Fibroblast of skin of scalp (primary cell): ENCODE results near the gene FABP6. TPM values are rescaled to one million over a fixed set of nuclear protein-coding genes. Genes with fewer than 3 reads are reported as not detected.
"Not testable (repeated sequence)": the region's sequence is repeated elsewhere in the genome, so short reads cannot be mapped to it uniquely, and the experiment has no call there.

Experiments used
- DNase-seq: peaks from one replicate; pipeline ENCODE4 v3.0.0-alpha.2; 2013
- polyA plus RNA-seq, 2 experiments: library from polyadenylated mRNA; unstranded; fragments of 120-200 nt; gene quantifications; one replicate each; pipeline ENCODE4 v1.2.1, GENCODE V29; 2013; ENCODE audit not compliant: insufficient read length in 2 of 2

Gene FABP6
- not detected for polyA plus RNA-seq (2013, experiment 1 of 2; ENCODE audit: insufficient read length)
- not detected for polyA plus RNA-seq (2013, experiment 2 of 2; ENCODE audit: insufficient read length)

- DNase-seq, result no peak
Observed at GRCh38 chr5:160229190-160229742, at the start of gene FABP6. Gene FABP6, plus strand, starts transcription at chr5:160229506. Its CDS starts 52 bp downstream, at chr5:160229558.

- DNase-seq, result no peak
Observed at GRCh38 chr5:160180931-160181330, 48.4 kb upstream of the FABP6 start.

GRCh38 chr5:160181965-160182622 is 47.2 kb upstream of the FABP6 start:
- no peak for DNase-seq

- no peak for DNase-seq
Observed at GRCh38 chr5:160183075-160183474, 46.2 kb upstream of the FABP6 start.

- DNase-seq, result no peak
Observed at GRCh38 chr5:160185626-160186360, 43.5 kb upstream of the FABP6 start.

- no peak for DNase-seq
Observed at GRCh38 chr5:160186480-160186879, 42.8 kb upstream of the FABP6 start.

- DNase-seq, result no peak
Observed at GRCh38 chr5:160187091-160187490, 42.2 kb upstream of the FABP6 start.

- DNase-seq, result peak; percentile 78
Observed at GRCh38 chr5:160188141-160189015, 40.9 kb upstream of the FABP6 start.

GRCh38 chr5:160192424-160192823 is 36.9 kb upstream of the FABP6 start:
- no peak for DNase-seq

GRCh38 chr5:160193076-160193475 is 36.2 kb upstream of the FABP6 start:
- DNase-seq, result not testable (repeated sequence)

- not testable (repeated sequence) for DNase-seq
Observed at GRCh38 chr5:160193790-160194189, 35.5 kb upstream of the FABP6 start.

- peak; percentile 88 for DNase-seq
Observed at GRCh38 chr5:160197341-160198144, 31.8 kb upstream of the FABP6 start.

- DNase-seq, result no peak
Observed at GRCh38 chr5:160198146-160198545, 31.2 kb upstream of the FABP6 start.

- no peak for DNase-seq
Observed at GRCh38 chr5:160198841-160199409, 30.4 kb upstream of the FABP6 start.

- peak; percentile 61 for DNase-seq
Observed at GRCh38 chr5:160199410-160199911, 29.8 kb upstream of the FABP6 start.

- no peak for DNase-seq
Observed at GRCh38 chr5:160207061-160207460, 22.2 kb upstream of the FABP6 start.

GRCh38 chr5:160209917-160210316 is 19.4 kb upstream of the FABP6 start:
- DNase-seq, result no peak

GRCh38 chr5:160210606-160211005 is 18.7 kb upstream of the FABP6 start:
- DNase-seq, result no peak

GRCh38 chr5:160211352-160211751 is 18.0 kb upstream of the FABP6 start:
- DNase-seq, result no peak

- DNase-seq, result no peak
Observed at GRCh38 chr5:160213537-160213936, 15.8 kb upstream of the FABP6 start.

- DNase-seq, result no peak
Observed at GRCh38 chr5:160219356-160219755, 9.9 kb upstream of the FABP6 start.
